Breast epithelium (tissue), 4 donors: ENCODE results near the gene KLHDC7B. TPM values are rescaled to one million over a fixed set of nuclear protein-coding genes. Genes with fewer than 3 reads are reported as not detected.

Experiments used
- DNase-seq, 2 donors: peaks; one replicate each; pipeline ENCODE4 v3.0.0-alpha.2; 2019; ENCODE audit warnings: low spot score in 2 of 2
- H3K27ac ChIP-seq, 2 donors: fragments of 200-600 bp; sonication (generic) in 1 of 2; one replicate each; pipeline ENCODE4 v1.5.1; 2016 to 2019; ENCODE audit warnings: mild to moderate bottlenecking in 1 of 2
- H3K27me3 ChIP-seq, 2 donors: fragments of 200-600 bp; sonication (generic) in 1 of 2; one replicate each; pipeline versions ENCODE4 v1.5.1 to v1.6.0; 2017 to 2019; ENCODE audit warnings: control low read depth in 1 of 2, mild to moderate bottlenecking in 1 of 2
- H3K36me3 ChIP-seq: fragments of 200-600 bp; one replicate; pipeline ENCODE4 v1.5.1; 2019
- H3K4me1 ChIP-seq, 2 donors: fragments of 200-600 bp; sonication (generic); one replicate each; pipeline ENCODE4 v1.5.1; 2016 to 2019; ENCODE audit warnings: control low read depth in 1 of 2
- H3K4me3 ChIP-seq, 3 donors: fragments of 200-600 bp; sonication (generic); 1 replicate in 2 of 3; 2 replicates in 1 of 3; pipeline ENCODE4 v1.5.1; 2016 to 2019; ENCODE audit warnings: mild to moderate bottlenecking in 3 of 3, moderate library complexity in 2 of 3
- H3K9me3 ChIP-seq, 2 donors: fragments of 200-600 bp; sonication (generic) in 1 of 2; one replicate each; pipeline ENCODE4 v1.5.1; 2016 to 2019; ENCODE audit warnings: control low read depth in 1 of 2
- POLR2A ChIP-seq: fragments of 450-650 bp; IDR thresholded peaks from one replicate; pipeline ENCODE4 v1.6.1; 2016; ENCODE audit warnings: antibody characterized with exemption, mild to moderate bottlenecking, moderate library complexity
- POLR2AphosphoS5 ChIP-seq, 3 donors: sonication (generic); formaldehyde crosslinking; IDR thresholded peaks; one replicate each; pipeline ENCODE4 v1.6.1; 2017; ENCODE audit warnings: antibody characterized with exemption in 3 of 3
- intact Hi-C: fragments of 100-400 bp; cut with DNase I; formaldehyde crosslinking; loops from one replicate; pipeline ENCODE4 v1.15.1; 2023; ENCODE audit warnings: low total_unique reads
- total RNA-seq, 3 donors: library from RNA; depleted of rRNA; stranded (reverse); fragments of >200 nt; gene quantifications; one replicate each; pipeline ENCODE4 v1.1.0, GENCODE V29; 2016
- TF ChIP-seq, protein P1 (sequence below), 3 donors: fragments of 450-650 bp; IDR thresholded peaks; one replicate each; pipeline ENCODE4 v1.5.1; 2016 to 2017; ENCODE audit warnings: antibody characterized with exemption in 3 of 3, mild to moderate bottlenecking in 3 of 3, moderate library complexity in 3 of 3

KLHDC7B gene
- under 1 TPM; 0.16 to 0.33 (median 0.29) TPM for total RNA-seq

DNA sequence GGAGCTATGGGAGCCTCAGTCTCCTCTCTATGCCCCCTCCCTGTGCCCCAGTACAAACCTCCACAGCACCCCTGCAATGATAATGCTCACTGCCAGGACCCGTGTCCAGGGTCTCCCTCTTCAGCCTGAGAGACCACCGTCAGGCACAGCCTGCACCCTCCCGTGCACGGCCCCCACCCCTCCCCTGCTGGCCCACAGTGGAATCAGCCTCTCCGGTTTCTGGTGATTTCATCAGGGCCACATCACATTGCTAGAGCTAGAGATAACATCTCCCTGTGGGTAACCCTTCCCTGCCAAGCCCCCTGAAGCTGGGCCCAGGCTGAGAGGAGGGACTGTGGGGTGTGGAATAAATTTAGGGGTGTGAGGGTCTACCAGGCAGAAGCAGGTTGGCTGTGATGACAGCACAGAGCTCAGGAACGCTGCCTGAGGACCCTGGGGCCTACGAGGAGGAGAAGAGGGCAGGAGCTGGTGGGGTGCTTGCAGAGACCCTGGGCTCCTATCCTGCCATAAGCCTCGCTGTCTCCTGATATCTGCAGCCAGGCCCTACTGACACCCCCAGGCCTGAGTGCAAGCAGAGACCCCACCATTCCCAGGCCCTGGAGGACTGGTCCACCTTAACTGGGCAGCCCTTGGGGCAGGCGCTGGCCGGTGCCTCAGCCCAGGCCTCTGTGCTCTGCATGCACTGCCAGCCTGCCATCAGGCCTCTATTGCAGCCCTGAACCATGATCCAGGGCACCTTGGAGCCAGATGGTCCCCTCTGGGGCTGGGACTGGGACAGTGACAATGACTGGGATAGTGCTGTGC lies at the start of gene KLHDC7B:
Gene KLHDC7B, plus strand, starts transcription at position 378 of the 804 bp plus-strand sequence. Its CDS starts 345 bp downstream, at position 723.
- no peak for DNase-seq
- Histone ChIP-seq H3K27me3 (peaks cover 3 to 8% of the 10 kb centered on the region in 2 donors), H3K9me3 (no peaks in the 10 kb centered on the region), H3K36me3 (no peaks in the 10 kb centered on the region), H3K4me3 (peak within 1 kb of the TSS in 2 of 3 donors; percentile 36 to 64), H3K27ac (peak within 1 kb of the TSS; percentile 65 to 88), H3K4me1 (peaks cover 6 to 18% of the 10 kb centered on the region in 2 donors)
- intact Hi-C loops: no loop called here
- TF ChIP-seq POLR2A: no peak
- TF ChIP-seq, protein P1, sequence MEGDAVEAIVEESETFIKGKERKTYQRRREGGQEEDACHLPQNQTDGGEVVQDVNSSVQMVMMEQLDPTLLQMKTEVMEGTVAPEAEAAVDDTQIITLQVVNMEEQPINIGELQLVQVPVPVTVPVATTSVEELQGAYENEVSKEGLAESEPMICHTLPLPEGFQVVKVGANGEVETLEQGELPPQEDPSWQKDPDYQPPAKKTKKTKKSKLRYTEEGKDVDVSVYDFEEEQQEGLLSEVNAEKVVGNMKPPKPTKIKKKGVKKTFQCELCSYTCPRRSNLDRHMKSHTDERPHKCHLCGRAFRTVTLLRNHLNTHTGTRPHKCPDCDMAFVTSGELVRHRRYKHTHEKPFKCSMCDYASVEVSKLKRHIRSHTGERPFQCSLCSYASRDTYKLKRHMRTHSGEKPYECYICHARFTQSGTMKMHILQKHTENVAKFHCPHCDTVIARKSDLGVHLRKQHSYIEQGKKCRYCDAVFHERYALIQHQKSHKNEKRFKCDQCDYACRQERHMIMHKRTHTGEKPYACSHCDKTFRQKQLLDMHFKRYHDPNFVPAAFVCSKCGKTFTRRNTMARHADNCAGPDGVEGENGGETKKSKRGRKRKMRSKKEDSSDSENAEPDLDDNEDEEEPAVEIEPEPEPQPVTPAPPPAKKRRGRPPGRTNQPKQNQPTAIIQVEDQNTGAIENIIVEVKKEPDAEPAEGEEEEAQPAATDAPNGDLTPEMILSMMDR (IDR thresholded peaks at IDR 0.05): peak in 1 of 3 donors; percentile 20

DNA sequence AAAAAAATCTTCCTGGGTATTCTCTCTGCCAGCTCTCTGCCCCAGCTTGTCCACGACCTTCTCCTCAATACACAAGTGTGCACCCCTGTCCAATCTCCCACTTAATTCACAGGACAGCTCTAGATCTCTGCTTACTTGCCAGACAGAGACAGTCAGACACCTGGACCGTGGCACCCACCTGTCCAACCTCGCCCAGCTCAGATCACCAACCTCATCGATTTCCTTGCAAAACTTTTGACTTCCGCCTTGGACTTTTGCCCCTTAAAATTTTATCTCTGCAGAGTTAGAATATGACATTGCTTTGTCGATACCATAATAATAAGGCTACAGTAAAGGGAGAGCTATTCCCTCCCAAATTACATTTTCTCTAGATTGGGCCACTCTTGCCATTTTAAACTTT lies 48.6 kb upstream of the KLHDC7B start:
- H3K27ac ChIP-seq: no peak overlapping the region
- no peaks in the 10 kb centered on the region for H3K4me1 ChIP-seq
- H3K4me3 ChIP-seq: no peak overlapping the region
- H3K9me3 ChIP-seq: no peaks in the 10 kb centered on the region
- DNase-seq: no peak
- H3K36me3 ChIP-seq: no peaks in the 10 kb centered on the region
- intact Hi-C loops: no loop called here
- H3K27me3 ChIP-seq: no peaks in the 10 kb centered on the region
- TF ChIP-seq, protein P1 (IDR thresholded peaks at IDR 0.05): no peak
- TF ChIP-seq POLR2AphosphoS5 (IDR thresholded peaks at IDR 0.05): no peak
- TF ChIP-seq POLR2A: no peak

- no peak for TF ChIP-seq POLR2A
- TF ChIP-seq, protein P1 (IDR thresholded peaks at IDR 0.05): peak; percentile 7 to 52 (median 45)
- Histone ChIP-seq H3K27ac (no peak overlapping the region), H3K4me3 (no peak overlapping the region), H3K9me3 (no peaks in the 10 kb centered on the region), H3K27me3 (no peaks in the 10 kb centered on the region), H3K4me1 (no peaks in the 10 kb centered on the region), H3K36me3 (no peaks in the 10 kb centered on the region)
- intact Hi-C loops: no loop called here
- no peak for DNase-seq
Observed at GRCh38 chr22:50498322-50498890, 47.3 kb upstream of the KLHDC7B start.

- H3K27ac ChIP-seq: no peak overlapping the region
- TF ChIP-seq, protein P1 (IDR thresholded peaks at IDR 0.05): no peak
- TF ChIP-seq POLR2AphosphoS5 (IDR thresholded peaks at IDR 0.05) (no peak), POLR2A (no peak)
- H3K9me3 ChIP-seq: no peaks in the 10 kb centered on the region
- intact Hi-C loops: loop anchor here (10.0 kb wide), 1 partner anchor 246 kb away; the partner anchor contains the start of gene HDAC10
- no peaks in the 10 kb centered on the region for H3K36me3 ChIP-seq
- no peaks in the 10 kb centered on the region for H3K27me3 ChIP-seq
- no peak overlapping the region for H3K4me3 ChIP-seq
- H3K4me1 ChIP-seq: no peaks in the 10 kb centered on the region
- no peak for DNase-seq
Observed at GRCh38 chr22:50500452-50500851, 45.2 kb upstream of the KLHDC7B start.

DNA sequence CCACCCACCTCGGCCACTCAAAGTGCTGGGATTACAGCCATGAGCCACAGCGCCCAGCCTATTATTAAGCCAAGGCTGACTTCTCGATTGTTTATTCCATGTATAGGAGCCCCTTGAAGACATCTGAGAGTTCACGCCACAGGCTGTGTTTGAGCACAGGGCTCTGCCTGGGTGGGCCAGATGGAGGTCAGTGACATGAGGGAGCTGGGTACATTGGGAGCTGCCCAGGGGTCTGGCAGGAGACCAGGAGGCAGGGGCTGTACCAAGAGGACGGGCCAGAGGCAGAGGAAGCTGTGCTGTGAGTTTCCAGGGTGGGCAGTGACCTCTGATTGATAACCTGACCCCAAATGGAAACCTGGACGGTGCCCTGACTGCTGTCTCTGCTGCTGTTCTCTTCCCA lies 43.6 kb upstream of the KLHDC7B start:
- Histone ChIP-seq H3K4me1 (peaks cover 0 to 9% of the 10 kb centered on the region in 2 donors), H3K4me3 (no peak overlapping the region), H3K27me3 (no peaks in the 10 kb centered on the region), H3K9me3 (no peaks in the 10 kb centered on the region), H3K36me3 (no peaks in the 10 kb centered on the region), H3K27ac (no peak overlapping the region)
- TF ChIP-seq POLR2A (no peak), POLR2AphosphoS5 (IDR thresholded peaks at IDR 0.05) (no peak)
- TF ChIP-seq, protein P1 (IDR thresholded peaks at IDR 0.05): no peak
- intact Hi-C loops: loop anchor here (10.0 kb wide), 1 partner anchor 247 kb away; the partner anchor contains the start of gene HDAC10
- no peak for DNase-seq
